ENCODE measurements around the gene FIBP. TPM values are rescaled to one million over a fixed set of nuclear protein-coding genes. Genes with fewer than 3 reads are reported as not detected.

The FIBP gene
- total and polyA plus RNA-seq, 2 donors (not counting 3 experiments of a cell fraction or from before 2014, with no cell fraction given) = 105 to 162 TPM

- Histone ChIP-seq H3K27me3 (ENCODE audit: control insufficient read depth in 2 of 2, insufficient read depth in 2 of 2, low read length in 2 of 2) (no peaks in the 10 kb centered on the region), H3K9me3 (replicated peaks; ENCODE audit: control insufficient read depth, insufficient read depth, low read length) (no peaks in the 10 kb centered on the region), H4K20me1 (replicated peaks; ENCODE audit: control insufficient read depth, extremely low read depth, insufficient read depth, low read length) (no peaks in the 10 kb centered on the region), H3K36me3 (ENCODE audit: control insufficient read depth in 2 of 2, extremely low read depth in 1 of 2, insufficient read depth in 2 of 2, low read length in 2 of 2) (peaks cover 0 to 3% of the 10 kb centered on the region in 2 experiments), H3K9me1 (replicated peaks; ENCODE audit: control insufficient read depth, extremely low read depth, insufficient read depth, low read length) (no peaks in the 10 kb centered on the region), H2AFZ (ENCODE audit: low read depth, low read length) (no peak overlapping the region), H3K4me2 (ENCODE audit: insufficient read depth, low read length) (no peak overlapping the region), H3K9ac (replicated peaks; ENCODE audit: extremely low read depth, insufficient read depth, low read length) (no peak overlapping the region), H3K79me2 (ENCODE audit: control insufficient read depth, insufficient read depth, low read length) (no peaks in the 10 kb centered on the region), H3K27ac (ENCODE audit: insufficient read depth, low read depth, low read length) (no peak overlapping the region), H3K4me3 (replicated peaks in 1 of 3; ENCODE audit: insufficient read depth in 1 of 3, low read depth in 1 of 3, low read length in 3 of 3) (no peak overlapping the region), H3K4me1 (ENCODE audit: control insufficient read depth, extremely low read depth, insufficient read depth, low read length) (no peaks in the 10 kb centered on the region)
- CTCF ChIA-PET = interaction anchor here (0.8 to 1.0 kb wide), 2 partner anchors 13 to 43 kb away, joined by 3 read pairs; no protein-coding TSS in a partner anchor
- FAIRE-seq (no peak), DNase-seq (ENCODE audit: low read depth, low spot score) (no peak)
- intact Hi-C loops (cut with micrococcal nuclease) (no loop called here), dilution Hi-C loops (cut with MboI; ENCODE audit: extremely low pct_ligation_motif_present, low sequenced_read_pairs) (no loop called here)
- no peak for TF ChIP-seq JUN (IDR thresholded peaks at IDR 0.05; ENCODE audit: borderline replicate concordance, insufficient read depth, insufficient read length, low read depth)
- no peak for TF ChIP-seq GATA2 (IDR thresholded peaks at IDR 0.05; ENCODE audit: insufficient read depth, insufficient read length, low read depth, low read length)
- no peak for TF ChIP-seq FOS (IDR thresholded peaks at IDR 0.05; ENCODE audit: borderline replicate concordance, insufficient read depth, low read length)
- TF ChIP-seq POLR2AphosphoS5 (IDR thresholded peaks at IDR 0.05; ENCODE audit: insufficient read depth, low read depth, low read length) = no peak
- TF ChIP-seq POLR2A (IDR thresholded peaks at IDR 0.05; ENCODE audit: low read depth, low read length) = no peak
- TF ChIP-seq CTCF (IDR thresholded peaks at IDR 0.05; ENCODE audit: extremely low read depth in 1 of 2, insufficient read depth in 1 of 2, low read depth in 1 of 2, low read length in 2 of 2) = no peak
- no peak for TF ChIP-seq MYC (IDR thresholded peaks at IDR 0.05; ENCODE audit: low read depth, low read length)
- POLR2A ChIA-PET = no interaction called here
- BruUV-seq (replicated peaks) = no TSS peak
These were observed 39.7 kb upstream of the FIBP start for GRCh38 chr11:65927904-65928397.
